Measurements from ENCODE around the gene ASXL2.

Gene ASXL2

GRCh38 chr2:25685741-25686140, 192.5 kb downstream of the ASXL2 start:
- no peak for DNase-seq (ENCODE audit: low read depth)

DNA sequence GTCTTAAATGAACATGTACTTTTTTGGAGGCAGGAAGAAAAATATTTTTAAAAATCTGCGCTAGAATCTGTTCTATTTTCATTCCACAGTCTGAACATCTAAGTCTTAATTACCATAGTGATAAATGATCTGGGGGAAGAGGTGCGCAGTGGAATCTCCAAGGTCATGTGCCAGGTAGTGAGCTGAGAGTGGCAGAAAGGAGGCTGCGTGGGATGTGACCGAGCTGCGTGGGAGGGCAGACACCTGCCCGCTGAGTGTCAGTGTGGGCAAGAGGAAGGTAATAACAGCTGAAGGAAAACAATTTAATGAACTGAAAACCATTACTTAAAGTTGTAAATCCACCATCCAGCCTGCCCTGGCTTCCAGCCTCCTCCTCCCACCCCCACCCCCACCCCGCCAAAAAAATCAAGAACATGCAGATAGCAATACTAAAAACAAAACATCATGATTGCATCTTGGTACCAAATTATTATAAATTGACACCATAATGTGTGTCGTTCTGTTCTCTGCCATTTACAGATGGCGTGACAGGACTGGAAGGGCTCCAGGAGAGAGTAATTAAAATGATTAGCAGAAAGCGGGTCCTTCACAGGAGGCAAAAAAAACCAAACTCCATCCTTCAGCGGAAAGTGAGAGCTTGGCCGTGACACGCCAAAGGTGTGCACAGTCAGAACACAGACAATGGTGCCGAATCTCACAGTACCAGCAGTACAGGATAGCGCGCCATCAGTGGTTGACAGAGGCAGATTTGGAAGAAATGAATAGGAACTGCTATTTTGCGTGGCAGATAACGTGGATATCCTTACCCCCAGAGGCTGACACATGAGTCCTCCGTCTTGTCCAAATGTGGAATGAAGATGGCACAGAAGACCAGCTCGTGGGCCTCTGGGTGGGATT, 193.5 kb downstream of the ASXL2 start:
- DNase-seq (ENCODE audit: low read depth), result no peak
